ENCODE measurements around the gene GLI1. TPM values are rescaled to one million over a fixed set of nuclear protein-coding genes. Genes with fewer than 3 reads are reported as not detected.
A peak's percentile ranks its signal among the peaks of the same experiment; 100 is the strongest.

Gene GLI1
- polyA plus RNA-seq, 1 of the 3 experiments (the other 2 are of a cell fraction), result 0.90 TPM

DNA sequence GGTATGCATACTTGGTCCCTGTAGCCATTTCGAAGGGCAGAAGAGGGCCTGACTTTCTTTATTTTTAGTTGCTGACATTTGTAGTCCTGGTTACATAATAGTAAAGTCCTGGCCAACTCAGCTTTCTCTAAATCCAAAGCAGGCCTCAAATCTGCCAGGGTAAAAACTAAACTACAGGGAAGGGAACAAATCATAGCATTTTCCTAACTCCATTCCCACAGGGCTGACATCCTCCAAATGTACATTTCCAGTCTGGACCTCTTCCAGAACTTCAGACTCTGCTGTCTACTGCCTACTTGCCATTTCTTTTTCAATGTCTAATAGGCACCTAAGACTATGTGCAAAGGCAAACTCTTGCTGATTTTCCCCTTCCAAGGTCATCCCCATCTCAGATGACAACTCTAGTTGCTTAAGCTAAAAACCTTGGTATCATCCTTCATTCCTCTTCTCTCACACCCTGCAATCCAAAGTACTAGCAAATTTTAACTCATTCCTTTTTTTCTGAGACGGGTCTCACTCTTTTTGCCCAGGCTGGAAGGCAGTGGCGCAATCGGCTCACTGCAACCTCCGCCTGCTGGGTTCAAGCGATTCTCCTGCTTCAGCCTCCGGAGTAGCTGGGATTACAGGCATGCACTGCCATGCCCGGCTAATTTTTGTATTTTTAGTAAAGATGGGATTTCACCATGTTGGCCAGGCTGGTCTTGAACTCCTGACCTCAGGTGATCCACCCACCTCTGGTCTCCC is 58.8 kb downstream of the GLI1 start:
- peaks cover 40% of the 10 kb centered on the region for H3K79me2 ChIP-seq (ENCODE audit: insufficient read depth)
- no peaks in the 10 kb centered on the region for H3K9me2 ChIP-seq
- H3K4me2 ChIP-seq, result peak overlapping the region; percentile 92
- H3K27ac ChIP-seq (ENCODE audit: low read depth in 2 of 2, low read length in 1 of 2), result peak overlapping the region in 1 of 2 experiments; percentile 98; a peak in 1 of 4 replicates
- H3K4me3 ChIP-seq (ENCODE audit: low read depth in 2 of 2, low read length in 1 of 2), result peak overlapping the region; percentile 72 to 94
- TF ChIP-seq FOXJ3 (CRISPR knock-in tag; IDR thresholded peaks at IDR 0.05), result no peak
- no peak for TF ChIP-seq EP300 (IDR thresholded peaks at IDR 0.05; ENCODE audit: borderline replicate concordance in 1 of 2, low read depth in 1 of 2, low read length in 1 of 2)
- TF ChIP-seq RXRA (IDR thresholded peaks at IDR 0.05; ENCODE audit: borderline replicate concordance, low read depth), result no peak
- TF ChIP-seq, protein P1, sequence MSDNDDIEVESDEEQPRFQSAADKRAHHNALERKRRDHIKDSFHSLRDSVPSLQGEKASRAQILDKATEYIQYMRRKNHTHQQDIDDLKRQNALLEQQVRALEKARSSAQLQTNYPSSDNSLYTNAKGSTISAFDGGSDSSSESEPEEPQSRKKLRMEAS (IDR thresholded peaks at IDR 0.05; ENCODE audit: low read depth), result no peak
- no peak for TF ChIP-seq FOSL2 (IDR thresholded peaks at IDR 0.05; ENCODE audit: borderline replicate concordance, low read depth)
- WGBS (ENCODE audit: low lambda C conversion rate), result 92% methylated on average over 8 of the region's 8 CpGs
- H3K27me3 ChIP-seq (ENCODE audit: insufficient read depth), result no peaks in the 10 kb centered on the region
- peaks cover 57% of the 10 kb centered on the region for H3F3A ChIP-seq (replicated peaks; ENCODE audit: insufficient read depth)
- no peak for DNase-seq
- ChIA-PET POLR2A (interaction anchor here (0.6 to 1.1 kb wide), 2 partner anchors 16 to 1172 kb away, joined by 3 read pairs; no protein-coding TSS in a partner anchor), CTCF (interaction anchor here (1.4 kb wide), 2 partner anchors 19 to 59 kb away, joined by 3 read pairs; partner anchors contain the start of gene GLI1)
- H4K20me1 ChIP-seq (ENCODE audit: insufficient read depth), result peaks cover 41% of the 10 kb centered on the region
- no peak overlapping the region for H2AFZ ChIP-seq (ENCODE audit: low read depth)
- H3K4me1 ChIP-seq (ENCODE audit: control insufficient read depth in 1 of 2, insufficient read depth in 2 of 2, low read depth in 1 of 2, low read length in 1 of 2), result peaks cover 28 to 35% of the 10 kb centered on the region in 2 experiments
- no peaks in the 10 kb centered on the region for H3K9me3 ChIP-seq
- peak overlapping the region; percentile 98; the same call in 1 of the 2 replicates for H3K9ac ChIP-seq
- H3K36me3 ChIP-seq (replicated peaks in 1 of 2; ENCODE audit: control insufficient read depth in 1 of 2, insufficient read depth in 2 of 2, low read length in 1 of 2), result peaks cover 43 to 49% of the 10 kb centered on the region in 2 experiments

- Histone ChIP-seq H3F3A (replicated peaks; ENCODE audit: insufficient read depth) (peaks cover 62% of the 10 kb centered on the region), H3K79me2 (ENCODE audit: insufficient read depth) (peaks cover 48% of the 10 kb centered on the region), H3K4me2 (peak overlapping the region; percentile 92), H4K20me1 (ENCODE audit: insufficient read depth) (peaks cover 48% of the 10 kb centered on the region), H3K36me3 (replicated peaks in 1 of 2; ENCODE audit: control insufficient read depth in 1 of 2, insufficient read depth in 2 of 2, low read length in 1 of 2) (peaks cover 43 to 49% of the 10 kb centered on the region in 2 experiments), H3K27ac (ENCODE audit: low read depth in 2 of 2, low read length in 1 of 2) (peak overlapping the region; percentile 97 to 98), H3K9ac (peak overlapping the region; percentile 98), H3K4me3 (ENCODE audit: low read depth in 2 of 2, low read length in 1 of 2) (peak overlapping the region; percentile 72 to 94), H3K9me3 (no peaks in the 10 kb centered on the region), H2AFZ (ENCODE audit: low read depth) (no peak overlapping the region), H3K27me3 (ENCODE audit: insufficient read depth) (no peaks in the 10 kb centered on the region), H3K9me2 (no peaks in the 10 kb centered on the region), H3K4me1 (ENCODE audit: control insufficient read depth in 1 of 2, insufficient read depth in 2 of 2, low read depth in 1 of 2, low read length in 1 of 2) (peaks cover 36 to 40% of the 10 kb centered on the region in 2 experiments)
- no peak for DNase-seq
- ChIA-PET CTCF (interaction anchor here (1.0 to 1.9 kb wide), 3 partner anchors 44 to 60 kb away, joined by 3 to 5 read pairs (median 3); no protein-coding TSS in a partner anchor), POLR2A (interaction anchor here (0.6 to 2.2 kb wide), 11 partner anchors 13 to 1172 kb away, joined by 3 to 13 read pairs (median 5); partner anchors contain the start of genes DCTN2, MARS1 and SHMT2)
- 32% methylated on average over 6 of the region's 7 CpGs for WGBS (ENCODE audit: low lambda C conversion rate)
- TF ChIP-seq TAF1 (IDR thresholded peaks at IDR 0.05; ENCODE audit: borderline replicate concordance, low read depth, low read length), result no peak
- no peak for TF ChIP-seq FOSL2 (IDR thresholded peaks at IDR 0.05; ENCODE audit: borderline replicate concordance, low read depth)
- TF ChIP-seq POLR2AphosphoS5 (IDR thresholded peaks at IDR 0.05; ENCODE audit: low read depth, low read length), result peak; percentile 1; the same call in 1 of the 2 replicates
- no peak for TF ChIP-seq JUND (IDR thresholded peaks at IDR 0.05)
These were observed 59.6 kb downstream of the GLI1 start for GRCh38 chr12:57518920-57519795.

All from SK-N-SH (cell line).